HG03139 (cell line): ENCODE measurements around the gene TNNI3K.

Experiments used
- ATAC-seq: cut with Tn5 transposase; IDR thresholded peaks from one replicate; pipeline ENCODE4 v1.9.1; 2021; ENCODE audit not compliant: unreplicated experiment

Gene TNNI3K

GRCh38 chr1:74314438-74314837 is 79.3 kb downstream of the TNNI3K start:
- ATAC-seq = no peak

GRCh38 chr1:74316302-74316701 is 81.1 kb downstream of the TNNI3K start:
- no peak for ATAC-seq

GRCh38 chr1:74317663-74318062 is 82.5 kb downstream of the TNNI3K start:
- no peak for ATAC-seq

- no peak for ATAC-seq
These were observed 88.8 kb downstream of the TNNI3K start for GRCh38 chr1:74323937-74324473.

- no peak for ATAC-seq
These were observed 89.7 kb downstream of the TNNI3K start for GRCh38 chr1:74324684-74325448.

- ATAC-seq = no peak
These were observed 93.7 kb downstream of the TNNI3K start for GRCh38 chr1:74328851-74329250.

- ATAC-seq = no peak
These were observed 98.1 kb downstream of the TNNI3K start for GRCh38 chr1:74333244-74333643.

- no peak for ATAC-seq
These were observed 99.0 kb downstream of the TNNI3K start for GRCh38 chr1:74334147-74334546.

GRCh38 chr1:74340656-74341055 is 105.5 kb downstream of the TNNI3K start:
- no peak for ATAC-seq

- ATAC-seq = no peak
These were observed 106.6 kb downstream of the TNNI3K start for GRCh38 chr1:74341702-74342339.

- ATAC-seq = no peak
These were observed 108.0 kb downstream of the TNNI3K start for GRCh38 chr1:74343216-74343615.

- ATAC-seq = no peak
These were observed 109.2 kb downstream of the TNNI3K start for GRCh38 chr1:74344387-74344786.

- ATAC-seq = no peak
These were observed 121.3 kb downstream of the TNNI3K start for GRCh38 chr1:74356493-74356892.

GRCh38 chr1:74357150-74357549 is 122.0 kb downstream of the TNNI3K start:
- ATAC-seq = no peak

GRCh38 chr1:74357756-74358155 is 122.6 kb downstream of the TNNI3K start:
- ATAC-seq = no peak

GRCh38 chr1:74362691-74363090 is 127.5 kb downstream of the TNNI3K start:
- ATAC-seq = no peak

GRCh38 chr1:74363220-74363619 is 128.0 kb downstream of the TNNI3K start:
- ATAC-seq = no peak

GRCh38 chr1:74367175-74367813 is 132.1 kb downstream of the TNNI3K start:
- no peak for ATAC-seq

GRCh38 chr1:74368335-74368734 is 133.1 kb downstream of the TNNI3K start:
- no peak for ATAC-seq

- ATAC-seq = no peak
These were observed 140.2 kb downstream of the TNNI3K start for GRCh38 chr1:74375376-74375775.

GRCh38 chr1:74380252-74380651 is 145.1 kb downstream of the TNNI3K start:
- no peak for ATAC-seq

- no peak for ATAC-seq
These were observed 153.7 kb downstream of the TNNI3K start for GRCh38 chr1:74388855-74389254.
